Small intestine (tissue), 7 donors: ENCODE results near the gene ARID2. TPM values are rescaled to one million over a fixed set of nuclear protein-coding genes. Genes with fewer than 3 reads are reported as not detected.

Source experiments
- DNase-seq, 2 donors: peaks; one replicate each; pipeline versions ENCODE4 v3.0.0 to v3.0.0-alpha.2; 2013
- FAIRE-seq: peaks from 2 replicates; lab custom pipeline; 2012; peaks lifted over from hg19 to GRCh38; lab: Jason Lieb, UNC
- H3K27ac ChIP-seq, 3 donors: one replicate each; pipeline ENCODE4 v1.5.1; 2013; ENCODE audit warnings: low read length in 2 of 3, mild to moderate bottlenecking in 2 of 3, control low read depth in 1 of 3, inconsistent platforms in 1 of 3, low read depth in 1 of 3, moderate library complexity in 1 of 3
- H3K27me3 ChIP-seq, 3 donors: one replicate each; pipeline ENCODE4 v1.6.1; 2013; ENCODE audit warnings: low read length in 3 of 3, inconsistent platforms in 1 of 3; ENCODE audit not compliant: control insufficient read depth in 3 of 3, insufficient read depth in 3 of 3
- H3K36me3 ChIP-seq, 3 donors: one replicate each; pipeline ENCODE4 v1.6.1; 2013; ENCODE audit warnings: low read length in 3 of 3, inconsistent platforms in 1 of 3, low read depth in 1 of 3, mild to moderate bottlenecking in 1 of 3, moderate library complexity in 1 of 3; ENCODE audit not compliant: control insufficient read depth in 3 of 3, insufficient read depth in 2 of 3
- H3K4me1 ChIP-seq, 3 donors: one replicate each; pipeline ENCODE4 v1.6.1; 2013; ENCODE audit warnings: low read length in 2 of 3, inconsistent platforms in 1 of 3, low read depth in 1 of 3, mild to moderate bottlenecking in 1 of 3, moderate library complexity in 1 of 3; ENCODE audit not compliant: control insufficient read depth in 3 of 3, insufficient read depth in 2 of 3
- H3K4me3 ChIP-seq, 3 donors: one replicate each; pipeline ENCODE4 v1.5.1; 2013; ENCODE audit warnings: low read length in 3 of 3, control low read depth in 1 of 3, inconsistent platforms in 1 of 3, low read depth in 1 of 3, mild to moderate bottlenecking in 1 of 3, moderate library complexity in 1 of 3
- H3K9me3 ChIP-seq, 2 donors: one replicate each; pipeline ENCODE4 v1.6.1; 2013; ENCODE audit warnings: low read depth in 1 of 2, low read length in 1 of 2; ENCODE audit not compliant: control insufficient read depth in 2 of 2, insufficient read depth in 1 of 2
- WGBS, 3 donors: extraction: QIAGEN DNeasy Blood & Tissue Kit; methylation state at CpG; one replicate each; pipeline ENCODE4 v1.1.7; 2013; 5-methylcytosine and 5-hydroxymethylcytosine counted together
- polyA plus RNA-seq, 4 donors: library from polyadenylated mRNA; stranded (reverse) in 3 of 4; unstranded in 1 of 4; fragments of 200-250 nt in 3 of 4; fragments of 120-200 nt in 1 of 4; gene quantifications; one replicate each; pipeline versions ENCODE4 v1.2.1 to v1.2.3, GENCODE V29; 2013
- donor health status: healthy with polysubstance abuse.
- donor health status: control.
- donor health status: control.
- donor health status: Bipolar disorder and iron deficiency.
- donor health status: healthy.

ARID2 gene
- polyA plus RNA-seq, 4 donors: 5.1 to 17.6 (median 6.0) TPM

GRCh38 chr12:45933504-45933903, 204.0 kb downstream of the ARID2 start:
- peaks cover 6 to 10% (median 8%) of the 10 kb centered on the region in 3 donors for H3K36me3 ChIP-seq
- H3K27ac ChIP-seq: no peak overlapping the region
- no peaks in the 10 kb centered on the region for H3K27me3 ChIP-seq
- 45 to 72% (median 69%) methylated on average over 2 of the region's 2 CpGs for WGBS, 3 donors
- no peak overlapping the region for H3K4me3 ChIP-seq
- DNase-seq: no peak
- FAIRE-seq: no peak
- H3K9me3 ChIP-seq: no peaks in the 10 kb centered on the region
- H3K4me1 ChIP-seq: no peaks in the 10 kb centered on the region

GRCh38 chr12:45934956-45935355, 205.4 kb downstream of the ARID2 start:
- Histone ChIP-seq H3K36me3 (peaks cover 2 to 10% (median 7%) of the 10 kb centered on the region in 3 donors), H3K27ac (no peak overlapping the region), H3K4me1 (peaks cover 0 to 3% (median 0%) of the 10 kb centered on the region in 3 donors), H3K9me3 (no peaks in the 10 kb centered on the region), H3K27me3 (no peaks in the 10 kb centered on the region), H3K4me3 (no peak overlapping the region)
- FAIRE-seq (no peak), DNase-seq (no peak)
- WGBS, 3 donors: 37 to 45% (median 40%) methylated on average over 1 of the region's 1 CpG

GRCh38 chr12:45938566-45938965, 209.1 kb downstream of the ARID2 start:
- peaks cover 0 to 3% (median 0%) of the 10 kb centered on the region in 3 donors for H3K4me1 ChIP-seq
- peak in 1 of 2 donors; percentile 86 for DNase-seq
- peaks cover 3 to 15% (median 11%) of the 10 kb centered on the region in 3 donors for H3K36me3 ChIP-seq
- H3K4me3 ChIP-seq: no peak overlapping the region
- H3K27me3 ChIP-seq: no peaks in the 10 kb centered on the region
- no peak for FAIRE-seq
- 19 to 49% (median 30%) methylated on average over 2 of the region's 2 CpGs for WGBS, 3 donors
- H3K27ac ChIP-seq: no peak overlapping the region
- no peaks in the 10 kb centered on the region for H3K9me3 ChIP-seq

- Histone ChIP-seq H3K9me3 (no peaks in the 10 kb centered on the region), H3K27me3 (no peaks in the 10 kb centered on the region), H3K36me3 (peaks cover 4 to 15% (median 13%) of the 10 kb centered on the region in 3 donors), H3K4me1 (peaks cover 0 to 3% (median 0%) of the 10 kb centered on the region in 3 donors), H3K4me3 (no peak overlapping the region), H3K27ac (no peak overlapping the region)
- 85 to 92% (median 87%) methylated on average over 2 of the region's 2 CpGs for WGBS, 3 donors
- no peak for FAIRE-seq
- DNase-seq: no peak
These were observed 210.3 kb downstream of the ARID2 start for GRCh38 chr12:45939759-45940158.

- no peak overlapping the region for H3K4me3 ChIP-seq
- peaks cover 10 to 17% (median 17%) of the 10 kb centered on the region in 3 donors for H3K36me3 ChIP-seq
- DNase-seq (no peak), FAIRE-seq (no peak)
- H3K27me3 ChIP-seq: no peaks in the 10 kb centered on the region
- no peaks in the 10 kb centered on the region for H3K9me3 ChIP-seq
- H3K4me1 ChIP-seq: no peaks in the 10 kb centered on the region
- WGBS, 3 donors: 86 to 95% (median 88%) methylated on average over 1 of the region's 1 CpG
- no peak overlapping the region for H3K27ac ChIP-seq
These were observed 215.3 kb downstream of the ARID2 start for GRCh38 chr12:45944771-45945170.

GRCh38 chr12:45946435-45946834, 216.9 kb downstream of the ARID2 start:
- Histone ChIP-seq H3K4me1 (no peaks in the 10 kb centered on the region), H3K27me3 (no peaks in the 10 kb centered on the region), H3K9me3 (no peaks in the 10 kb centered on the region), H3K4me3 (no peak overlapping the region), H3K36me3 (peaks cover 10 to 16% (median 14%) of the 10 kb centered on the region in 3 donors), H3K27ac (no peak overlapping the region)
- WGBS, 3 donors: 93 to 98% (median 97%) methylated on average over 1 of the region's 1 CpG
- no peak for FAIRE-seq
- DNase-seq: no peak

- no peaks in the 10 kb centered on the region for H3K27me3 ChIP-seq
- H3K9me3 ChIP-seq: no peaks in the 10 kb centered on the region
- H3K27ac ChIP-seq: no peak overlapping the region
- DNase-seq (no peak), FAIRE-seq (no peak)
- no peak overlapping the region for H3K4me3 ChIP-seq
- peaks cover 7 to 14% (median 11%) of the 10 kb centered on the region in 3 donors for H3K36me3 ChIP-seq
- no peaks in the 10 kb centered on the region for H3K4me1 ChIP-seq
These were observed 219.0 kb downstream of the ARID2 start for GRCh38 chr12:45948546-45948945.
